Astrocyte (in vitro differentiated cells and primary cell): ENCODE results near the gene JPH3. TPM values are rescaled to one million over a fixed set of nuclear protein-coding genes. Genes with fewer than 3 reads are reported as not detected.

Experiments
- DNase-seq: peaks from one replicate; pipeline ENCODE4 v3.0.0-alpha.2; 2010; ENCODE audit warnings: low read depth
- FAIRE-seq: peaks from 2 replicates; lab custom pipeline; 2011; peaks lifted over from hg19 to GRCh38; lab: Jason Lieb, UNC
- H2AFZ ChIP-seq: 2 replicates; pipeline ENCODE4 v1.6.0; 2012; ENCODE audit warnings: low read depth, low read length, inconsistent platforms
- H3K27ac ChIP-seq: 2 replicates; pipeline ENCODE4 v1.5.1; 2011; ENCODE audit warnings: low read depth, low read length, inconsistent platforms
- H3K27me3 ChIP-seq: 2 replicates; pipeline ENCODE4 v1.6.0; 2011; ENCODE audit warnings: low read length, inconsistent platforms; ENCODE audit not compliant: insufficient read depth
- H3K36me3 ChIP-seq: 2 replicates; pipeline ENCODE4 v1.5.1; 2011; ENCODE audit warnings: low read length, inconsistent platforms; ENCODE audit not compliant: insufficient read depth
- H3K4me1 ChIP-seq: 2 replicates; pipeline ENCODE4 v1.5.1; 2011; ENCODE audit warnings: low read length, inconsistent platforms; ENCODE audit not compliant: insufficient read depth
- H3K4me2 ChIP-seq: 2 replicates; pipeline ENCODE4 v1.6.0; 2012; ENCODE audit warnings: low read length, inconsistent platforms
- H3K4me3 ChIP-seq: 2 replicates; pipeline ENCODE4 v1.5.1; 2011; ENCODE audit warnings: low read depth, mild to moderate bottlenecking, low read length, inconsistent platforms; ENCODE audit not compliant: insufficient read depth
- H3K79me2 ChIP-seq: 2 replicates; pipeline ENCODE4 v1.6.0; 2012; ENCODE audit warnings: mild to moderate bottlenecking, low read length, inconsistent platforms; ENCODE audit not compliant: insufficient read depth
- H3K9ac ChIP-seq: 2 replicates; pipeline ENCODE4 v1.6.0; 2012; ENCODE audit warnings: mild to moderate bottlenecking, low read length, inconsistent platforms
- H3K9me3 ChIP-seq: 2 replicates; pipeline ENCODE4 v1.5.1; 2012; ENCODE audit warnings: low read depth, mild to moderate bottlenecking, low read length, inconsistent platforms; ENCODE audit not compliant: insufficient read depth
- H4K20me1 ChIP-seq: 2 replicates; pipeline ENCODE4 v1.6.0; 2012; ENCODE audit warnings: low read length, inconsistent platforms; ENCODE audit not compliant: insufficient read depth
- H3K27ac Mint-ChIP-seq: one replicate; pipeline ENCODE4 v1.8.0; 2021; ENCODE audit warnings: mild to moderate bottlenecking, mixed read lengths; ENCODE audit not compliant: unreplicated experiment
- H3K27me3 Mint-ChIP-seq: one replicate; pipeline ENCODE4 v1.8.0; 2021; ENCODE audit warnings: low read depth, mixed read lengths; ENCODE audit not compliant: unreplicated experiment
- H3K36me3 Mint-ChIP-seq: one replicate; pipeline ENCODE4 v1.8.0; 2021; ENCODE audit warnings: low read depth, mixed read lengths; ENCODE audit not compliant: unreplicated experiment
- H3K4me1 Mint-ChIP-seq: one replicate; pipeline ENCODE4 v1.8.0; 2021; ENCODE audit warnings: low read depth, mixed read lengths; ENCODE audit not compliant: unreplicated experiment
- H3K4me3 Mint-ChIP-seq: one replicate; pipeline ENCODE4 v1.8.0; 2021; ENCODE audit warnings: mild to moderate bottlenecking, moderate library complexity, mixed read lengths; ENCODE audit not compliant: unreplicated experiment
- H3K9me3 Mint-ChIP-seq: one replicate; pipeline ENCODE4 v1.8.0; 2021; ENCODE audit warnings: mild to moderate bottlenecking, mixed read lengths; ENCODE audit not compliant: unreplicated experiment
- CTCF ChIP-seq: IDR thresholded peaks from 2 replicates; pipeline ENCODE4 v1.5.1; 2011; ENCODE audit warnings: low read depth, mild to moderate bottlenecking, inconsistent platforms, low read length, moderate library complexity; ENCODE audit not compliant: insufficient read depth
- EZH2 ChIP-seq: IDR thresholded peaks from 2 replicates; pipeline ENCODE4 v1.6.1; 2012; ENCODE audit warnings: mild to moderate bottlenecking, low read length, inconsistent platforms; ENCODE audit not compliant: insufficient read depth
- total RNA-seq: library from RNA; stranded (reverse); gene quantifications from 2 replicates; pipeline ENCODE4 v1.2.1, GENCODE V29; 2021

The JPH3 gene
- total RNA-seq, 1 donor from 2014 or later = 8.6 TPM

GRCh38 chr16:87686697-87687096 lies 84.4 kb downstream of the JPH3 start:
- Histone ChIP-seq H3K4me3 (no peak overlapping the region), H3K4me2 (no peak overlapping the region), H3K4me1 (peaks cover 8% of the 10 kb centered on the region), H3K27ac (no peak overlapping the region), H3K36me3 (no peaks in the 10 kb centered on the region), H3K9ac (no peak overlapping the region), H4K20me1 (no peaks in the 10 kb centered on the region), H3K9me3 (no peaks in the 10 kb centered on the region), H3K79me2 (no peaks in the 10 kb centered on the region), H2AFZ (no peak overlapping the region), H3K27me3 (peaks cover 3% of the 10 kb centered on the region)
- H3K36me3 Mint-ChIP-seq = no peaks in the 10 kb centered on the region
- H3K9me3 Mint-ChIP-seq = no peaks in the 10 kb centered on the region
- H3K4me1 Mint-ChIP-seq = peaks cover 3% of the 10 kb centered on the region
- H3K27me3 Mint-ChIP-seq = peaks cover 4% of the 10 kb centered on the region
- no peak for TF ChIP-seq CTCF
- no peak for TF ChIP-seq EZH2
- DNase-seq = no peak
- H3K4me3 Mint-ChIP-seq = no peak overlapping the region
- FAIRE-seq = no peak
- H3K27ac Mint-ChIP-seq = no peak overlapping the region

DNA sequence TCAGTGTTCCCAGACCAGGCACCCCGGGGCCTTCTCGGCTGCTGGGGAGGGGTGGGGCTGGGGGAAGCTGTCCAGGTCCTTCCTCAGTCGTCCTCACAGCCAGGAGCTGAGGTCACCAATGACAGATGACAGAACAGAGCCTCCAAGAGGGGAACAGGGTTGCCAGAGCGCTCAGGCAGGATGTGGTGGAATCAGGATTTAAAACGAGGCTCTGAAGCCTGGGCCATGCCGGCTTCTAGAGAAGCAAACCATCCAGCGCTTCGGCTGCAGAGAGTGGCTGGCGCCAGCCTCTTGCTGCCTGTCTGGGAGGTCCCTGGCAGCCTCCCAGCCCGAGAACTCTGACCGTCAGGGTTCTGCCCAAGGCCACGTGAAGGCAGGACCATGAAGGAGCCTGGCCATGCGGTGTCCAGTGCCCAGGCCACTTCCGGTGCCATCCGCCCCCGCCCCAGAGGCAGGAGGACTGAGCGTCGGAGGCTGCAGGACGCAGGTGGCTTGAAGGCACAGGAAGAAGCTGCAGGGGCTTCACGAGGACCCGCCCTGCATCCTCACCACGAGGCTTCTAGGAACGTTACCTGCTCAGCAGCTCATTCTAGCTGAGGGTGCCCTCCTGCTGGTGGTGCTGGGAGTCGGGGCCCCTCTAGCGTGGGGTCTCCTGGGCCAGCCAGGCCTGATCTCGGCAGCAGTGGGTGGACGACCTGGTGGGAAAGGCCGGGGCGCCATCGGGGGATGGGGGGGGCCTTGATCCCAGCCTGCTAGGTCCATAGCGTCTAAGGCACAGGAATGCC lies 85.0 kb downstream of the JPH3 start:
- FAIRE-seq (no peak), DNase-seq (no peak)
- no peak for TF ChIP-seq CTCF
- no peak for TF ChIP-seq EZH2
- Histone ChIP-seq H3K79me2 (no peaks in the 10 kb centered on the region), H3K36me3 (no peaks in the 10 kb centered on the region), H4K20me1 (no peaks in the 10 kb centered on the region), H3K27ac (no peak overlapping the region), H2AFZ (no peak overlapping the region), H3K9me3 (no peaks in the 10 kb centered on the region), H3K4me2 (no peak overlapping the region), H3K9ac (no peak overlapping the region), H3K4me1 (peaks cover 1% of the 10 kb centered on the region), H3K4me3 (no peak overlapping the region), H3K27me3 (peaks cover 3% of the 10 kb centered on the region)
- Mint-ChIP-seq H3K27ac (no peak overlapping the region), H3K4me1 (no peaks in the 10 kb centered on the region), H3K4me3 (no peak overlapping the region), H3K36me3 (no peaks in the 10 kb centered on the region), H3K9me3 (no peaks in the 10 kb centered on the region), H3K27me3 (peaks cover 4% of the 10 kb centered on the region)

GRCh38 chr16:87687998-87688529 lies 85.8 kb downstream of the JPH3 start:
- Mint-ChIP-seq H3K4me3 (no peak overlapping the region), H3K27me3 (peaks cover 4% of the 10 kb centered on the region), H3K36me3 (no peaks in the 10 kb centered on the region), H3K4me1 (no peaks in the 10 kb centered on the region), H3K27ac (no peak overlapping the region), H3K9me3 (no peaks in the 10 kb centered on the region)
- Histone ChIP-seq H3K9ac (no peak overlapping the region), H3K4me1 (no peaks in the 10 kb centered on the region), H3K36me3 (no peaks in the 10 kb centered on the region), H2AFZ (no peak overlapping the region), H3K9me3 (no peaks in the 10 kb centered on the region), H3K27ac (no peak overlapping the region), H3K4me2 (no peak overlapping the region), H4K20me1 (no peaks in the 10 kb centered on the region), H3K79me2 (no peaks in the 10 kb centered on the region), H3K4me3 (no peak overlapping the region), H3K27me3 (peaks cover 3% of the 10 kb centered on the region)
- TF ChIP-seq EZH2 (no peak), CTCF (no peak)
- no peak for FAIRE-seq
- no peak for DNase-seq
